H9 (cell line): ENCODE measurements around the gene ARHGAP24. TPM values are rescaled to one million over a fixed set of nuclear protein-coding genes. Genes with fewer than 3 reads are reported as not detected.

Experiments
- DNase-seq: peaks from one replicate; pipeline ENCODE4 v3.0.0-alpha.2; 2017
- H2AFZ ChIP-seq: one replicate; pipeline ENCODE4 v1.6.1; 2013; ENCODE audit warnings: mild to moderate bottlenecking, low read length, control low read depth, moderate library complexity
- H2AK5ac ChIP-seq: 2 replicates; pipeline ENCODE4 v1.6.1; 2013; ENCODE audit warnings: low read length, control low read depth, mixed read lengths; ENCODE audit not compliant: insufficient read length
- H2BK120ac ChIP-seq: one replicate; pipeline ENCODE4 v1.6.1; 2013; ENCODE audit warnings: low read depth, mild to moderate bottlenecking, low read length, control low read depth, inconsistent platforms; ENCODE audit not compliant: poor library complexity, severe bottlenecking
- H2BK12ac ChIP-seq: 2 replicates; pipeline ENCODE4 v1.6.1; 2013; ENCODE audit warnings: low read length, control low read depth, mixed read lengths, low read depth; ENCODE audit not compliant: insufficient read length
- H2BK15ac ChIP-seq: 2 replicates; pipeline ENCODE4 v1.6.1; 2013; ENCODE audit warnings: low read depth, low read length, control low read depth
- H2BK20ac ChIP-seq: one replicate; pipeline ENCODE4 v1.6.1; 2013; ENCODE audit warnings: low read depth, mild to moderate bottlenecking, low read length, control low read depth, inconsistent platforms; ENCODE audit not compliant: poor library complexity, severe bottlenecking
- H2BK5ac ChIP-seq: 2 replicates; pipeline ENCODE4 v1.6.1; 2013; ENCODE audit warnings: low read length, control low read depth, mixed read lengths; ENCODE audit not compliant: insufficient read length
- H3K14ac ChIP-seq: 2 replicates; pipeline ENCODE4 v1.6.1; 2013; ENCODE audit warnings: low read length, control low read depth; ENCODE audit not compliant: insufficient read depth
- H3K18ac ChIP-seq: 2 replicates; pipeline ENCODE4 v1.6.1; 2013; ENCODE audit warnings: low read depth, mild to moderate bottlenecking, mixed read lengths, low read length, control low read depth; ENCODE audit not compliant: insufficient read length
- H3K23ac ChIP-seq: 2 replicates; pipeline ENCODE4 v1.6.1; 2013; ENCODE audit warnings: low read length, control low read depth, mixed read lengths, low read depth; ENCODE audit not compliant: insufficient read length
- H3K23me2 ChIP-seq: 2 replicates; pipeline ENCODE4 v1.6.1; 2013; ENCODE audit warnings: low read depth, mild to moderate bottlenecking, mixed read lengths, low read length, control low read depth; ENCODE audit not compliant: insufficient read length, poor library complexity, severe bottlenecking
- H3K27ac ChIP-seq: 2 replicates; pipeline ENCODE4 v1.5.1; 2013; ENCODE audit warnings: low read length, control low read depth, mixed read lengths, low read depth; ENCODE audit not compliant: insufficient read length
- H3K27me3 ChIP-seq: 2 replicates; pipeline ENCODE4 v1.6.1; 2013; ENCODE audit warnings: low read length, control low read depth, inconsistent platforms; ENCODE audit not compliant: insufficient read depth
- H3K4ac ChIP-seq: 2 replicates; pipeline ENCODE4 v1.6.1; 2013; ENCODE audit warnings: low read depth, mild to moderate bottlenecking, control low read depth, inconsistent platforms, low read length, moderate library complexity
- H3K4me1 ChIP-seq: 2 replicates; pipeline ENCODE4 v1.6.1; 2013; ENCODE audit warnings: low read length, control low read depth, inconsistent platforms; ENCODE audit not compliant: insufficient read depth
- H3K4me2 ChIP-seq: 2 replicates; pipeline ENCODE4 v1.6.1; 2013; ENCODE audit warnings: low read length, control low read depth, mixed read lengths; ENCODE audit not compliant: insufficient read length, insufficient read depth
- H3K56ac ChIP-seq: 2 replicates; pipeline ENCODE4 v1.6.1; 2013; ENCODE audit warnings: low read depth, mild to moderate bottlenecking, mixed read lengths, low read length, control low read depth; ENCODE audit not compliant: insufficient read length
- H3K79me1 ChIP-seq: 2 replicates; pipeline ENCODE4 v1.6.1; 2013; ENCODE audit warnings: low read depth, mild to moderate bottlenecking, moderate library complexity, low read length, control low read depth, inconsistent platforms; ENCODE audit not compliant: insufficient read depth, poor library complexity, severe bottlenecking
- H3K79me2 ChIP-seq: 2 replicates; pipeline ENCODE4 v1.6.1; 2013; ENCODE audit warnings: low read length, control low read depth, inconsistent platforms; ENCODE audit not compliant: insufficient read depth
- H3K9ac ChIP-seq: 2 replicates; pipeline ENCODE4 v1.6.1; 2013; ENCODE audit warnings: low read length, control low read depth, mixed read lengths; ENCODE audit not compliant: insufficient read length; ENCODE audit errors: extremely low read depth
- H3K9me3 ChIP-seq: one replicate; pipeline ENCODE4 v1.6.1; 2013; ENCODE audit warnings: low read depth, low read length, inconsistent platforms; ENCODE audit not compliant: control insufficient read depth
- H3T11ph ChIP-seq: one replicate; pipeline ENCODE4 v1.6.1; 2013; ENCODE audit warnings: mild to moderate bottlenecking, low read length, control low read depth, inconsistent platforms
- H4K20me1 ChIP-seq: one replicate; pipeline ENCODE4 v1.6.1; 2013; ENCODE audit not compliant: control insufficient read depth, insufficient read length, insufficient read depth
- H4K5ac ChIP-seq: 2 replicates; pipeline ENCODE4 v1.6.1; 2013; ENCODE audit warnings: low read depth, mild to moderate bottlenecking, mixed read lengths, low read length, control low read depth; ENCODE audit not compliant: insufficient read length
- H4K8ac ChIP-seq: replicated peaks from 2 replicates; pipeline ENCODE4 v1.6.1; 2013; ENCODE audit warnings: low read length, control low read depth, mixed read lengths, low read depth; ENCODE audit not compliant: insufficient read length
- H4K91ac ChIP-seq: 2 replicates; pipeline ENCODE4 v1.6.1; 2013; ENCODE audit warnings: low read depth, mild to moderate bottlenecking, moderate library complexity, mixed read lengths, low read length, control low read depth; ENCODE audit not compliant: insufficient read length
- H3K27ac Mint-ChIP-seq, 3 experiments: 2 replicates in 2 of 3; 3 replicates in 1 of 3; pipeline ENCODE4 v1.8.0; 2020 to 2021; ENCODE audit warnings: mixed read lengths in 3 of 3, mild to moderate bottlenecking in 1 of 3, moderate library complexity in 1 of 3
- H3K27me3 Mint-ChIP-seq: 2 replicates; pipeline ENCODE4 v1.8.0; 2021; ENCODE audit warnings: low read depth, mild to moderate bottlenecking, moderate library complexity, mixed read lengths
- H3K36me3 Mint-ChIP-seq, 3 experiments: 2 replicates in 2 of 3; 3 replicates in 1 of 3; pipeline ENCODE4 v1.8.0; 2020 to 2021; ENCODE audit warnings: low read depth in 3 of 3, mixed read lengths in 3 of 3; ENCODE audit not compliant: insufficient read depth in 1 of 3
- H3K4me1 Mint-ChIP-seq, 2 experiments: 2 replicates each; pipeline ENCODE4 v1.8.0; 2020; ENCODE audit warnings: mixed read lengths in 2 of 2
- H3K4me3 Mint-ChIP-seq, 2 experiments: 2 replicates in 1 of 2; 3 replicates in 1 of 2; pipeline ENCODE4 v1.8.0; 2020 to 2021; ENCODE audit warnings: mild to moderate bottlenecking in 2 of 2, mixed read lengths in 2 of 2, moderate library complexity in 1 of 2
- H3K9me3 Mint-ChIP-seq, 2 experiments: 2 replicates in 1 of 2; 3 replicates in 1 of 2; pipeline ENCODE4 v1.8.0; 2020; ENCODE audit warnings: mild to moderate bottlenecking in 2 of 2, mixed read lengths in 2 of 2, moderate library complexity in 1 of 2
- CTCF ChIP-seq: fragments of 200-600 bp; sonication (generic); conservative IDR thresholded peaks from 3 replicates; pipeline ENCODE4 v1.8.0; 2021; ENCODE audit warnings: antibody characterized with exemption, mild to moderate bottlenecking
- WGBS: extraction: QIAGEN DNeasy Blood & Tissue Kit; methylation state at CpG from one replicate; pipeline ENCODE4 v1.1.7; 2013; ENCODE audit warnings: missing lambda C conversion rate, low lambda C conversion rate, mixed read lengths; ENCODE audit not compliant: insufficient read length; ENCODE audit errors: extremely low coverage; 5-methylcytosine and 5-hydroxymethylcytosine counted together
- total RNA-seq: library from RNA; stranded (reverse); gene quantifications from 2 replicates; pipeline ENCODE4 v1.2.1, GENCODE V29; 2021

ARHGAP24 gene
- total RNA-seq, 1 experiment from 2014 or later, result 0.37 TPM

GRCh38 chr4:85573270-85573669 lies 98.3 kb downstream of the ARHGAP24 start:
- Histone ChIP-seq H2BK5ac (no peak overlapping the region), H4K8ac (no peak overlapping the region), H3K9ac (no peak overlapping the region), H3K4me1 (peaks cover 2% of the 10 kb centered on the region; the same call in 1 of the 2 replicates), H3K79me2 (no peaks in the 10 kb centered on the region; the same call in 1 of the 2 replicates), H4K20me1 (no peaks in the 10 kb centered on the region), H3K9me3 (no peaks in the 10 kb centered on the region), H3K23me2 (no peaks in the 10 kb centered on the region), H3K79me1 (no peaks in the 10 kb centered on the region), H3K4me2 (no peak overlapping the region), H2AK5ac (no peak overlapping the region), H3K56ac (no peak overlapping the region), H2BK20ac (no peak overlapping the region), H3K27ac (no peak overlapping the region), H3K4ac (no peak overlapping the region), H3K18ac (no peak overlapping the region), H3K14ac (no peak overlapping the region), H4K5ac (no peak overlapping the region), H2BK15ac (no peak overlapping the region), H3T11ph (no peak overlapping the region), H4K91ac (no peak overlapping the region), H3K23ac (no peak overlapping the region), H3K27me3 (no peaks in the 10 kb centered on the region), H2BK120ac (no peak overlapping the region), H2BK12ac (no peak overlapping the region), H2AFZ (no peak overlapping the region)
- Mint-ChIP-seq H3K4me3 (no peak overlapping the region), H3K9me3 (no peaks in the 10 kb centered on the region), H3K4me1 (peaks cover 7 to 15% of the 10 kb centered on the region in 2 experiments), H3K27me3 (no peaks in the 10 kb centered on the region), H3K27ac (no peak overlapping the region), H3K36me3 (no peaks in the 10 kb centered on the region)
- no CpG with 5 or more reads among the region's 1 CpG for WGBS
- TF ChIP-seq CTCF, result no peak
- no peak for DNase-seq
